GM19240 (cell line): ENCODE data around the gene FMN1.

Experiments
- DNase-seq: peaks from one replicate; pipeline ENCODE4 v3.0.0; 2011; ENCODE audit warnings: low spot score; ENCODE audit not compliant: insufficient read length

The FMN1 gene

DNA sequence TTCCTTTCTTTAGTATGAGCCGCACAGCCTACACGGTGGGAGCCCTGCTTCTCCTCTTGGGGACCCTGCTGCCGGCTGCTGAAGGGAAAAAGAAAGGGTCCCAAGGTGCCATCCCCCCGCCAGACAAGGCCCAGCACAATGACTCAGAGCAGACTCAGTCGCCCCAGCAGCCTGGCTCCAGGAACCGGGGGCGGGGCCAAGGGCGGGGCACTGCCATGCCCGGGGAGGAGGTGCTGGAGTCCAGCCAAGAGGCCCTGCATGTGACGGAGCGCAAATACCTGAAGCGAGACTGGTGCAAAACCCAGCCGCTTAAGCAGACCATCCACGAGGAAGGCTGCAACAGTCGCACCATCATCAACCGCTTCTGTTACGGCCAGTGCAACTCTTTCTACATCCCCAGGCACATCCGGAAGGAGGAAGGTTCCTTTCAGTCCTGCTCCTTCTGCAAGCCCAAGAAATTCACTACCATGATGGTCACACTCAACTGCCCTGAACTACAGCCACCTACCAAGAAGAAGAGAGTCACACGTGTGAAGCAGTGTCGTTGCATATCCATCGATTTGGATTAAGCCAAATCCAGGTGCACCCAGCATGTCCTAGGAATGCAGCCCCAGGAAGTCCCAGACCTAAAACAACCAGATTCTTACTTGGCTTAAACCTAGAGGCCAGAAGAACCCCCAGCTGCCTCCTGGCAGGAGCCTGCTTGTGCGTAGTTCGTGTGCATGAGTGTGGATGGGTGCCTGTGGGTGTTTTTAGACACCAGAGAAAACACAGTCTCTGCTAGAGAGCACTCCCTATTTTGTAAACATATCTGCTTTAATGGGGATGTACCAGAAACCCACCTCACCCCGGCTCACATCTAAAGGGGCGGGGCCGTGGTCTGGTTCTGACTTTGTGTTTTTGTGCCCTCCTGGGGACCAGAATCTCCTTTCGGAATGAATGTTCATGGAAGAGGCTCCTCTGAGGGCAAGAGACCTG lies 463.5 kb downstream of the FMN1 start:
- no peak for DNase-seq

DNA sequence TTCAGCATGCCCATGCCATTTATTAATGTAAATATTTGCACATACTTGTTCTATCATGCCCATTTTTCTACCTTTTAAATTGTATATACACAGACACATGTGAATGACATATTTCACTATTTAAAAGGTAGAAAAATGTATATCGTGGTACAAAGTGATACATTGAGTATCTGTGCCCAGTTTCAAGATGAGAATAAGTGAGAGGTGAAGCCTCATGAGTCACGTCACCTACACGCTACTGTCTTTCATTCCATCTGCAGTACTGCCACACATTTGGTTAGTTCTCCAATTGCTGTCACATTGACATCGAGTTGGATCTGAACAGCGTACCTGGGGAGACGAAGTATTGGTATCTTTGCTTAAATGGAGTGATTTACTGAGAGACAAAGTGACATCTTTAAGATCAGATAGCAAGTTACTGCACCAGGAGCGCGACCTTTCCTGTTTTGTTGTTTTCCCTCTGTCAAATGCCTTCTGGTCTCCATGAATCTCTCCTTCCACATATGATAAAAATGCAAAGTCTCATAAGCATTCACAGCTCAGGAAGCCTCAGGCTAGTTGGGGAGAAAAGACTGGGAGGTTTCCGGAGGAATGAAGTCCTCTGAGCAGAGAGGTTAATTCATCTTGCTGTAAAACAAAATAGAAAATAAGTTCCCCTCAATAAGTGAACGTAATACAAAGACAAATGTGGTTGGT lies 464.7 kb downstream of the FMN1 start:
- no peak for DNase-seq

DNA sequence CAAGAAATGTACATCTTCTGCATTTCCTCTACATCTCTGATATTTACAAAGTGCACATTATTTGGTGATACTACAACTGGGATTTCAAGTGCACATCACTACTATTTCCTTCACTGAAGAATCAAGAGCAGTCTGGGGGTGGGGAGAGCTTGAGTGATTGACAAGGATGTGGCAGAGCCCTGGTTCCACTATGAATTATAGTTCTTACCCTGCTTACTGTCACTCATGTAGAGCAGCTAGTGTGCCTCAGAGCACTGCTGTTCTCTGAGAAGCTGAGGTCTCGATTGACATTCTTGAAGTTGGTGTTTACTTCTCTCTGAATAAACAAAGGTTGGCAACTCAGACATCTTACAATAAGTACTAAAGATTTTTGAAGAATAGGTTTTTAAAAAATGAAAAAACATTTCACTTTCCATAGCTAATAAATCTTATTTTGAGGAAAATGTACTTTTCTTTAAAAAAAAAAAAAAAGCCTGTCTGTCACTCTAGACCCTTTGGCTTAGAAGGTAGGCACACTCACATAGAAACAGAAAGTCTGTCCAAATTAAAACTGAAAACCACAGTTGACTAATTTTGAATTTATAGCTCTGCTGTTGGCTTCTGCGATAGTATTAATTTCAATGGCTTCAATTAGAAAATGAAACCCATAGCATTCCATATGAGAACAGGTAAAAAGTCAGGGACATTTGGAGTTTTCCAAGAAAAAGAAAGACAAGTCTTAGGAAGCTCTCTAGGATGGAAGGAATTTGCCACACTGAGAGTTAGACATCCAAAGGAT lies 471.2 kb downstream of the FMN1 start:
- peak; percentile 50 for DNase-seq

DNA sequence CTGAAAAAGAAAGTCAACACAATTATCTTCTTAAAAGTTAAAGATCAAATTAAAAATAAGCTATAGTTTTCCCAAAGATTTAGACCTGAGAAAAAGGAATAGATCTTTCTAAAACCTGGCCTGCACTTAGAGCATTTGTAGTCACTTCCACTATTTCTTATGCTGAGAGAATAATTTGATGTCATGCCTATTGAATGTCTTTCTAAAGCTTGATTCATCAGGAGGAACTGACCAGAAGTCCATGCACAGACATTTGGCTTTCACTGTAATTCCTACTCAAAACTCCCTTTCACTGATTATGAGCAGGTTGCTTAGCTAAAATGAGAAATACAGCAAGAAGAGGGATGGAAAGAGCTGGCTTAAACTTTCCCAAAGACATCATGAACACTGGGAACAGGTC lies 472.4 kb downstream of the FMN1 start:
- no peak for DNase-seq

DNA sequence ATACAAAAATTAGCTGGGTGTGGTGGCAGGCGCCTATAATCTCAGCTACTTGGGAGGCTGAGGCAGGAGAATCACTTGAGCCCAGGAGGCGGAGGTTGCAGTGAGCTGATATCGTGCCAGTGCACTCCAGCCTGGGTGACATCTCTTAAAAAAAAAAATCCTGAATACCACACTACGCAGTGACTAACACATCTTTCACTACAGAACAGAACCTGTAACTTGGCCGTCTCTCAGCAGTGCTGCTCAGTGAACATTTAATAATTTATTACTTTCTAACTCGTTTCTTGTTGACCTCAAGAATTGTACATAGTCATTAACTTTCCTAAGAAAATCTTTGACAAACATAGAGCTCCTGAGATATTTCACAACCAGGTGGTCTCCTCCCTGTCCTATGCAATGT lies 472.9 kb downstream of the FMN1 start:
- DNase-seq: no peak

DNA sequence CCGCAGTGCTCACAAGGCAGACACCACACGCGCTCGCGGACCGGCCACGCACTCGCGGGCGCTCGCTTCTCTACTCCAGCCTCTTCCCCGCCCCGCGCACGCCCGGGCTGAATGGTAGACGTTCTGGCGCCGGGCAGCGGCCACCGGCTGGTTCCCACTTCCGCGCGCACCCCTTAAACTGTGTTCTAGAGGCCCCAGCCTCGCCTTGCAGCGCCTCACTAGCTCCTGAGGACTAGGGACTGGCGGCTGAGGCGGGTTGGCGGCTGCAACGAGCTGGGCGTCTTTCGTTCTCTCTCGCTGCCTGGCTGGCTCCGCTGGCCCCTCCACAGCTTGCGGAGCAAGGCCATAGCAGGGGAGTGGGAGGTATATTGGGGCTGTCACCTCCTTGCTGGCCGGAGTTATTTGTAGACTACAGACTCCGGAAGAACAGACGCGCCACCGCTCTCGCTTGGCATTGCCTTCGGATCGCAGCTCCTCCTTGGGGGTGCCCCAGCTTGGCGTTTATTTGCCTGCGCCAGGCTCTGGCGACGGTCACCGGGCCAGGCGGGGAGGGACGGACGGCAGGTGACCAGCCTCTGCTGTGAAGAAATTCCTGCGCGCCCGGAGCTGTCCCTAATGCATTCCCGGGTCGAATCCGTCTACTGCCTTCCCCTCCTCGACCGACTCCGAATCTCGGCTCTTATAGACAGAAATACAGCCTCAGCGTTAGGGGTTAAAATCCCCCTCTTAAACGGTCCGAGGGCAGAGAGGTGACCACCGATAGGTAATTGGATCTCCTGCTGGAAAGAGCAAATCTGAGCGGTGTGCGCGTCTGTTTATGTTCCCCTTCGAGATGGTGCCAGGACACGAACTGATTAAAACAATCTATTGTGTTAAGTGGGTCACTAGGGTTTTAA lies 475.4 kb downstream of the FMN1 start:
- no peak for DNase-seq

DNA sequence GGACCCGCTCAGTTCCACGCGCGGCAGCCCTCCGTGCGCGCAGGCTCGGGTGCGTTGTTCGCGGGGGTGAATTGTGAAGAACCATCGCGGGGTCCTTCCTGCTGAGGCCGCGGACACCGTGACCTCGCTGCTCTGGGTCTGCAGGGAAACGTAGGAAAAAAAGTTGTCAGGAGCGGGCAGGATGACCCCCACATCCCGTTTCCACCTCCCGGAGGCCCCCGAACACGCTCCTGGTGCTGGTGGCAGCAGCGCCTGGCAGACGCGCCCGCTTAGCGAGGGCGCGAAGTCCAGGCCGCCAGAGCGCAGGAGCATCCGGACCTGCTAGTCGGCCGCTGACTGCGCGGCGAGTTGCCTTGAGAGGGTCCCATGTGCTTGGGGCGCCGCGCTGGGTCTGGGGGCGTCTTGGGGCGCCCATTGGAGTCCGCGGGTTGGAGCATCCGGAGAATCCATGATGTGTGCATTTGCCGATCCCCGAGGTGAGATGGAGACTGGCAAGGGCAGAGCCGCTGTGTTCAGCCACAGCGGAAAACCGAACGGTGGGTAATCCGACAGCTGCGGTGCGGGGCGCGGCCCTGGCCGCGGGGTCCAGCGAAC lies 476.2 kb downstream of the FMN1 start:
- no peak for DNase-seq

DNA sequence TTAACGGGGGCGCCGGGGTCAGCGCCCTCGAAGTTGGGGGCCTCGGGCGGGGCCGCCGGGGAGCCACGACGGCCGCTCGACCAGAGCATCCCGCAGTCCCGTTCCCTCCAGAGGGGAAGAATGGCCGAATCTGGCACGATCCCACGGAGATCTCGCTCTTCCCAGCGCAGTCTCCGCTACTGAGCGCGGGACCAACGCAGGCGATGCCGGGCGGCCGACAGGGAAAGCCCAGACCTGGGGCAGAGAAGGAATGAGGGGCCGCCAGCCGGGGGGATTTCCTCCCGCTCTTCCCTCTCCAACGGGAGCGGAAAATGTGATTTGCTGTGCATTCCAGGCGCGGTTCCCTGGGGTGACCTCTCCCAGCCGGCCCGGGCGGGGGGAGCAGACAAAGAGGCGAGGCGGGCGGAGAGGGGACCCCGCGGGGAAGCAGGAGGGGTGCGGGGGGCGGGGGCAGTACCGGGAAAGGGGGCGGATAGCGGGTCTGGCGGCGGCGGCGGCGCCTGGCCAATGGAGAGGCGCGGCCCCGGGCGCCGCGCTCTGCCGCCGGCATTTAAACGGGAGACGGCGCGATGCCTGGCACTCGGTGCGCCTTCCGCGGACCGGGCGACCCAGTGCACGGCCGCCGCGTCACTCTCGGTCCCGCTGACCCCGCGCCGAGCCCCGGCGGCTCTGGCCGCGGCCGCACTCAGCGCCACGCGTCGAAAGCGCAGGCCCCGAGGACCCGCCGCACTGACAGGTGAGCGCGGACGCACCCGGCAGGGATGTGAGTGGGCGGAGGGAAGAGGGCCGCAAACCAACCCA lies 476.9 kb downstream of the FMN1 start, which contains the start of gene GREM1:
TSS of gene GREM1 (plus strand) at position 579 of the 801 bp plus-strand sequence. CDS start 12,687 bp downstream, outside the sequence.
- DNase-seq: no peak

DNA sequence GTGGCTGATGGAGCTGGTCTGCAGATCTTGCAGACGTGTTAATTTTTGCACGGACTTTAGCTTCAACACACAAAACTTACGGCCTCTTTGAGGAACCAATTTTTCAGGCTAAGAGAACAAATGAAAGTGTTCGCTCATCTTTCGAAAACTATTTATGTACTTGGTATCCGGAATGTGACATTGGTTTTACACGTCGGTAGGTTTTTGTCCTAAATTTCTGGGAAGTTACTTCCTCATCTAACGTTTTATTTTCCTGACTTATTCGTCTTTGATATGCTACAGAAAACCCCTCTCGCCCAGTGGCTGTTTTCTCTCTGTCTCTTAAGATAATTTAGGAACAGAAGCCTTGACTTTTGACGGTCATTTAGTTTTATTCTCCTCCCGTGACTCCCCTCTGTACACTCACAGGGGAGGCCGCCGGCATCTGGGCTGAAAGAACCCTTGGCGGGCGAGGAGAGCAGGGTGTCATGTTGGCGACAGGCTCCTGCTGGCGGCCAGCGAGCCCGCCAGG lies 477.5 kb downstream of the FMN1 start:
- DNase-seq: no peak

DNA sequence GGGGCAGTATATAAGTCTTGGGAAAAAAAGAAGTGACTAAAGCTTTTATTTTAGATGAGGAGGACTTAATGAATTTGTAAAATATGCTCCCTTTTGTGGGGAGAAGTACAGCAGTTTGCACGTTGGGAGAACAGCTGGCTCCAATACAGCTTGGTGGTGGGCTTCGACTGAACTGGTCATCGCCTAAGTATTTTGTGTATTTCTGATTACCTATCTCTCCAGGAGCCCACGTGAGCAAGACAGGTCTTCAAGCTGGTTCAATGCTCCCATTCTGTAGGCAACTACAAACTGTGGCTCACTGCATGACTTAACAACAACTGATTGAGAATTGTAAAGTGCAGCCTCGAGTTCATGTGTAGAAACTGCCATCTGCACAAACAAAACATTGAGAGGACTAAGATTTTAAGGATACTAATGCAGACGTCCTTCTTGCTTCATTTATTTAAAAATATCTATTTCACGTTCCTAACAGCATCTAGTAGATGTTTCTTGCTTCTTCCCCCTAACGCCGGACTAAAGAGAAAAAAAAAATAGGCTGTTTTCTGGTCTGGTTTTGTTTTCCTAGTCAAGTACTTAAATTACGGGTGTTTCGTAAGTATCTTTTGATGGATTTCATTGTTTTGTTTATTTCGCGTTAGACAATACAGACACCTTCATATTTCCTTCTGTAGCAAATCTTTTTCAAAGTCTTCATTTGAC lies 478.1 kb downstream of the FMN1 start:
- DNase-seq: no peak
